CD4-positive, alpha-beta T cell treated with Interleukin-1 beta for 1 hour (primary cell): ENCODE measurements around the gene TRIOBP.
"Not testable (repeated sequence)": the region's sequence is repeated elsewhere in the genome, so short reads cannot be mapped to it uniquely, and the experiment has no call there.

Experiments used
- DNase-seq, 2 donors: peaks; one replicate each; pipeline ENCODE4 v3.0.0-alpha.2; 2020 to 2022

Gene TRIOBP

GRCh38 chr22:37690407-37690806 lies 6.4 kb upstream of the TRIOBP start:
- DNase-seq: no peak

- no peak for DNase-seq
Measured at GRCh38 chr22:37690901-37691504, 5.8 kb upstream of the TRIOBP start.

- DNase-seq: no peak
Measured at GRCh38 chr22:37692627-37693285, 4.1 kb upstream of the TRIOBP start.

- not testable (repeated sequence) for DNase-seq
Measured at GRCh38 chr22:37694131-37694530, 2.7 kb upstream of the TRIOBP start.

- DNase-seq: not testable (repeated sequence)
Measured at GRCh38 chr22:37696260-37696656, 590 bp upstream of the TRIOBP start.

GRCh38 chr22:37697538-37697835 lies 639 bp downstream of the TRIOBP start:
- no peak for DNase-seq

GRCh38 chr22:37701141-37701786 lies 4.4 kb downstream of the TRIOBP start:
- DNase-seq: peak in 1 of 2 donors; percentile 8

- no peak for DNase-seq
Measured at GRCh38 chr22:37703906-37704305, 7.1 kb downstream of the TRIOBP start.

GRCh38 chr22:37704645-37705044 lies 7.8 kb downstream of the TRIOBP start:
- no peak for DNase-seq

GRCh38 chr22:37705205-37705604 lies 8.4 kb downstream of the TRIOBP start:
- no peak for DNase-seq

- peak in 1 of 2 donors; percentile 26 for DNase-seq
Measured at GRCh38 chr22:37708580-37709444, 12.0 kb downstream of the TRIOBP start.

GRCh38 chr22:37709445-37709765 lies 12.6 kb downstream of the TRIOBP start:
- DNase-seq: no peak

- no peak for DNase-seq
Measured at GRCh38 chr22:37710675-37711074, 13.8 kb downstream of the TRIOBP start.

GRCh38 chr22:37711490-37711889 lies 14.6 kb downstream of the TRIOBP start:
- DNase-seq: no peak

GRCh38 chr22:37713761-37714160 lies 16.9 kb downstream of the TRIOBP start:
- DNase-seq: no peak

- DNase-seq: no peak
Measured at GRCh38 chr22:37714634-37715033, 17.8 kb downstream of the TRIOBP start.

- DNase-seq: no peak
Measured at GRCh38 chr22:37715760-37716159, 18.9 kb downstream of the TRIOBP start.

GRCh38 chr22:37716708-37717107 lies 19.9 kb downstream of the TRIOBP start:
- no peak for DNase-seq

GRCh38 chr22:37717235-37717634 lies 20.4 kb downstream of the TRIOBP start:
- DNase-seq: not testable (repeated sequence)

- DNase-seq: not testable (repeated sequence)
Measured at GRCh38 chr22:37717746-37718305, 21.0 kb downstream of the TRIOBP start.

- DNase-seq: no peak
Measured at GRCh38 chr22:37725551-37726240, 28.8 kb downstream of the TRIOBP start.

GRCh38 chr22:37726241-37726887 lies 29.5 kb downstream of the TRIOBP start:
- DNase-seq: no peak
